Measurements from ENCODE around the gene CNOT3. TPM values are rescaled to one million over a fixed set of nuclear protein-coding genes. Genes with fewer than 3 reads are reported as not detected.

Gene CNOT3
- total and polyA plus RNA-seq, 2 of the 13 experiments (the other 11 are each of a cell fraction or from before 2014, with no cell fraction given) = 4.3 to 5.8 TPM

DNA sequence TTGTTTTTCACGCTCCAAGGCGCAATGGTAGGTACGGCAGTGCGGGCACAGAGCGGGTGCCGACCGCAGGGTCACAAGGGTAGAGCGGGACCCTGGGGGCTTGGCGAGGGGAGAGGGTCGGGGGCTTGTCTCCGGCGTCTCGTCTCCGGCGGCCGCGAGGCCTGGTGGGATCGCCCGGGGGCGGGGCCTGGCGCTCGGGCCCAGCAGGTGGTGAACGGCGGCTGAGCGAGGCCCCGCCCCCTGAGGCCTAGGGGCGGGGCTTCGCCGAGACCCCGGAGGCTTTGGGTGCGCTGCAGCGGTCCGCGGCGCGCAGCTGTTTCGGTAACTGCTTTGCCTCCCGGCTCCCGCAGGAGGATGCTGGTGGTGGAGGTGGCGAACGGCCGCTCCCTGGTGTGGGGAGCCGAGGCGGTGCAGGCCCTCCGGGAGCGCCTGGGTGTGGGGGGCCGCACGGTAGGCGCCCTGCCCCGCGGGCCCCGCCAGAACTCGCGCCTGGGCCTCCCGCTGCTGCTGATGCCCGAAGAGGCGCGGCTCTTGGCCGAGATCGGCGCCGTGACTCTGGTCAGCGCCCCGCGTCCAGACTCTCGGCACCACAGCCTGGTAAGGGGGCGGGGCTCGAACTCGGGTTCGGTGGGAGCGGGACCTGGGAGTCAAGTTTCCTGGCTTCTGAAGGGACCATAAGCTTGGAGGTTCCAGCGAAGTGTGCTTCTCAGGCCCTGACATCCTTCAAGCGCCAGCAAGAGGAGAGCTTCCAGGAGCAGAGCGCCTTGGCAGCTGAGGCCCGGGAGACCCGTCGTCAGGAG is 53.6 kb downstream of the CNOT3 start, which contains the start of gene TSEN34 (continued):
- TF ChIP-seq XRCC5 (optimal IDR thresholded peaks at IDR 0.05; ENCODE audit: low read length) (no peak), CBFB (CRISPR knock-in tag; IDR thresholded peaks at IDR 0.05) (0 out of 2 replicates have a peak, but pooled peaks have one; percentile 10), ZNF10 (CRISPR knock-in tag; IDR thresholded peaks at IDR 0.05; ENCODE audit: borderline replicate concordance, low read depth) (no peak), MYC (CRISPR knock-in tag; IDR thresholded peaks at IDR 0.05; ENCODE audit: borderline replicate concordance) (peak; percentile 65), ZNF230 (CRISPR knock-in tag; IDR thresholded peaks at IDR 0.05) (peak; percentile 26; the same call in 1 of the 2 replicates), MED8 (CRISPR knock-in tag; IDR thresholded peaks at IDR 0.05; ENCODE audit: insufficient replicate concordance) (peak; percentile 59), ZNF207 (IDR thresholded peaks at IDR 0.05; ENCODE audit: borderline replicate concordance) (no peak), ZFY (CRISPR knock-in tag; IDR thresholded peaks at IDR 0.05) (peak; percentile 87), POGZ (CRISPR knock-in tag; IDR thresholded peaks at IDR 0.05) (no peak), ZNF431 (CRISPR knock-in tag; IDR thresholded peaks at IDR 0.05; ENCODE audit: borderline replicate concordance, low read depth) (no peak), ZNF33B (CRISPR knock-in tag; IDR thresholded peaks at IDR 0.05) (0 out of 2 replicates have a peak, but pooled peaks have one; percentile 78), ARNT2 (CRISPR knock-in tag; IDR thresholded peaks at IDR 0.05; ENCODE audit: low read depth) (peak; percentile 73; the same call in 1 of the 2 replicates), ZBTB38 (CRISPR knock-in tag; IDR thresholded peaks at IDR 0.05) (peak; percentile 15; the same call in 1 of the 2 replicates), ZNF274 (CRISPR knock-in tag; IDR thresholded peaks at IDR 0.05) (0 out of 2 replicates have a peak, but pooled peaks have one; percentile 54), ZNF543 (CRISPR knock-in tag; IDR thresholded peaks at IDR 0.05) (no peak), ARID2 (CRISPR knock-in tag; IDR thresholded peaks at IDR 0.05; ENCODE audit: borderline replicate concordance) (peak; percentile 58; the same call in 1 of the 2 replicates), BCL6 (CRISPR knock-in tag; IDR thresholded peaks at IDR 0.05) (no peak), ZNF296 (CRISPR knock-in tag; conservative IDR thresholded peaks at IDR 0.05) (peak; percentile 61; the same call in 1 of the 2 replicates)
- TF ChIP-seq, protein P1, sequence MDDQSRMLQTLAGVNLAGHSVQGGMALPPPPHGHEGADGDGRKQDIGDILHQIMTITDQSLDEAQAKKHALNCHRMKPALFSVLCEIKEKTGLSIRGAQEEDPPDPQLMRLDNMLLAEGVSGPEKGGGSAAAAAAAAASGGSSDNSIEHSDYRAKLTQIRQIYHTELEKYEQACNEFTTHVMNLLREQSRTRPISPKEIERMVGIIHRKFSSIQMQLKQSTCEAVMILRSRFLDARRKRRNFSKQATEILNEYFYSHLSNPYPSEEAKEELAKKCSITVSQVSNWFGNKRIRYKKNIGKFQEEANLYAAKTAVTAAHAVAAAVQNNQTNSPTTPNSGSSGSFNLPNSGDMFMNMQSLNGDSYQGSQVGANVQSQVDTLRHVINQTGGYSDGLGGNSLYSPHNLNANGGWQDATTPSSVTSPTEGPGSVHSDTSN (CRISPR knock-in tag; IDR thresholded peaks at IDR 0.05; ENCODE audit: borderline replicate concordance) = no peak
- TF ChIP-seq, protein P2, sequence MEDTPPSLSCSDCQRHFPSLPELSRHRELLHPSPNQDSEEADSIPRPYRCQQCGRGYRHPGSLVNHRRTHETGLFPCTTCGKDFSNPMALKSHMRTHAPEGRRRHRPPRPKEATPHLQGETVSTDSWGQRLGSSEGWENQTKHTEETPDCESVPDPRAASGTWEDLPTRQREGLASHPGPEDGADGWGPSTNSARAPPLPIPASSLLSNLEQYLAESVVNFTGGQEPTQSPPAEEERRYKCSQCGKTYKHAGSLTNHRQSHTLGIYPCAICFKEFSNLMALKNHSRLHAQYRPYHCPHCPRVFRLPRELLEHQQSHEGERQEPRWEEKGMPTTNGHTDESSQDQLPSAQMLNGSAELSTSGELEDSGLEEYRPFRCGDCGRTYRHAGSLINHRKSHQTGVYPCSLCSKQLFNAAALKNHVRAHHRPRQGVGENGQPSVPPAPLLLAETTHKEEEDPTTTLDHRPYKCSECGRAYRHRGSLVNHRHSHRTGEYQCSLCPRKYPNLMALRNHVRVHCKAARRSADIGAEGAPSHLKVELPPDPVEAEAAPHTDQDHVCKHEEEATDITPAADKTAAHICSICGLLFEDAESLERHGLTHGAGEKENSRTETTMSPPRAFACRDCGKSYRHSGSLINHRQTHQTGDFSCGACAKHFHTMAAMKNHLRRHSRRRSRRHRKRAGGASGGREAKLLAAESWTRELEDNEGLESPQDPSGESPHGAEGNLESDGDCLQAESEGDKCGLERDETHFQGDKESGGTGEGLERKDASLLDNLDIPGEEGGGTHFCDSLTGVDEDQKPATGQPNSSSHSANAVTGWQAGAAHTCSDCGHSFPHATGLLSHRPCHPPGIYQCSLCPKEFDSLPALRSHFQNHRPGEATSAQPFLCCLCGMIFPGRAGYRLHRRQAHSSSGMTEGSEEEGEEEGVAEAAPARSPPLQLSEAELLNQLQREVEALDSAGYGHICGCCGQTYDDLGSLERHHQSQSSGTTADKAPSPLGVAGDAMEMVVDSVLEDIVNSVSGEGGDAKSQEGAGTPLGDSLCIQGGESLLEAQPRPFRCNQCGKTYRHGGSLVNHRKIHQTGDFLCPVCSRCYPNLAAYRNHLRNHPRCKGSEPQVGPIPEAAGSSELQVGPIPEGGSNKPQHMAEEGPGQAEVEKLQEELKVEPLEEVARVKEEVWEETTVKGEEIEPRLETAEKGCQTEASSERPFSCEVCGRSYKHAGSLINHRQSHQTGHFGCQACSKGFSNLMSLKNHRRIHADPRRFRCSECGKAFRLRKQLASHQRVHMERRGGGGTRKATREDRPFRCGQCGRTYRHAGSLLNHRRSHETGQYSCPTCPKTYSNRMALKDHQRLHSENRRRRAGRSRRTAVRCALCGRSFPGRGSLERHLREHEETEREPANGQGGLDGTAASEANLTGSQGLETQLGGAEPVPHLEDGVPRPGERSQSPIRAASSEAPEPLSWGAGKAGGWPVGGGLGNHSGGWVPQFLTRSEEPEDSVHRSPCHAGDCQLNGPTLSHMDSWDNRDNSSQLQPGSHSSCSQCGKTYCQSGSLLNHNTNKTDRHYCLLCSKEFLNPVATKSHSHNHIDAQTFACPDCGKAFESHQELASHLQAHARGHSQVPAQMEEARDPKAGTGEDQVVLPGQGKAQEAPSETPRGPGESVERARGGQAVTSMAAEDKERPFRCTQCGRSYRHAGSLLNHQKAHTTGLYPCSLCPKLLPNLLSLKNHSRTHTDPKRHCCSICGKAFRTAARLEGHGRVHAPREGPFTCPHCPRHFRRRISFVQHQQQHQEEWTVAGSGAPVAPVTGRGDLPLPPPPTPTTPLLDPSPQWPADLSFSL (CRISPR knock-in tag; IDR thresholded peaks at IDR 0.05) = no peak
- TF ChIP-seq, protein P3, sequence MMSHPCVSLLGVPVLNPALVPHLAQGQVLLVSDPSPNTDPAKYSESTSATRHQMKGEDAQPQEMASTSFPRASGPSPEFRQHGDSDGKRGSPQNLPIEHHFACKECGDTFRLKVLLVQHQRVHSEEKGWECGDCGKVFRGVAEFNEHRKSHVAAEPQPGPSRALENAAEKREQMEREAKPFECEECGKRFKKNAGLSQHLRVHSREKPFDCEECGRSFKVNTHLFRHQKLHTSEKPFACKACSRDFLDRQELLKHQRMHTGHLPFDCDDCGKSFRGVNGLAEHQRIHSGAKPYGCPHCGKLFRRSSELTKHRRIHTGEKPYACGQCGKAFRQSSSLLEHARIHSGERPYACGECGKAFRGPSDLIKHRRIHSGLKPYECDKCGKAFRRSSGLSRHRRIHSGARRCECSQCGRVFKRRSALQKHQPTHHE (CRISPR knock-in tag; IDR thresholded peaks at IDR 0.05; ENCODE audit: borderline replicate concordance) = 0 out of 2 replicates have a peak, but pooled peaks have one; percentile 1

All from HepG2 (cell line).